Fibroblast of lung (primary cell): ENCODE data around the gene KCNMB4. TPM values are rescaled to one million over a fixed set of nuclear protein-coding genes. Genes with fewer than 3 reads are reported as not detected.

Experiments used
- DNase-seq, 2 donors: peaks; one replicate each; pipeline versions ENCODE4 v3.0.0 to v3.0.0-alpha.2; 2010; ENCODE audit warnings: low read depth in 2 of 2
- H2AFZ ChIP-seq: 2 replicates; pipeline ENCODE4 v1.5.1; 2012; ENCODE audit warnings: low read length, control low read depth, inconsistent platforms
- H3K27ac ChIP-seq: 2 replicates; pipeline ENCODE4 v1.5.1; 2011; ENCODE audit warnings: low read length, control low read depth; ENCODE audit not compliant: insufficient read depth
- H3K27me3 ChIP-seq: 2 replicates; pipeline ENCODE4 v1.5.1; 2011; ENCODE audit warnings: mild to moderate bottlenecking, low read length; ENCODE audit not compliant: control insufficient read depth, insufficient read depth
- H3K36me3 ChIP-seq: 2 replicates; pipeline ENCODE4 v1.5.1; 2011; ENCODE audit warnings: low read length; ENCODE audit not compliant: control insufficient read depth, insufficient read depth
- H3K4me1 ChIP-seq: 2 replicates; pipeline ENCODE4 v1.5.1; 2011; ENCODE audit warnings: low read length; ENCODE audit not compliant: control insufficient read depth, insufficient read depth; ENCODE audit errors: extremely low read depth
- H3K4me2 ChIP-seq: 2 replicates; pipeline ENCODE4 v1.5.1; 2011; ENCODE audit warnings: low read length, control low read depth; ENCODE audit not compliant: insufficient read depth; ENCODE audit errors: extremely low read depth
- H3K4me3 ChIP-seq, 4 experiments: fragments of 200-600 bp in 1 of 4; sonication (generic) in 1 of 4; replicated peaks in 1 of 4; 2 replicates each; pipeline ENCODE4 v1.5.1; 2011 to 2016; ENCODE audit warnings: low read length in 4 of 4, low read depth in 3 of 4, mild to moderate bottlenecking in 3 of 4, control low read depth in 2 of 4, inconsistent platforms in 1 of 4, mixed read lengths in 1 of 4; ENCODE audit not compliant: insufficient read depth in 1 of 4; ENCODE audit errors: control extremely low read depth in 1 of 4
- H3K79me2 ChIP-seq: 2 replicates; pipeline ENCODE4 v1.5.1; 2012; ENCODE audit warnings: mild to moderate bottlenecking, low read length, inconsistent platforms; ENCODE audit not compliant: control insufficient read depth, insufficient read depth
- H3K9ac ChIP-seq: 2 replicates; pipeline ENCODE4 v1.5.1; 2011; ENCODE audit warnings: mild to moderate bottlenecking, low read length, control low read depth; ENCODE audit not compliant: insufficient read depth
- H3K9me3 ChIP-seq: 2 replicates; pipeline ENCODE4 v1.5.1; 2012; ENCODE audit warnings: low read depth, low read length; ENCODE audit not compliant: control insufficient read depth, insufficient read depth
- H4K20me1 ChIP-seq: 2 replicates; pipeline ENCODE4 v1.5.1; 2011; ENCODE audit warnings: low read length; ENCODE audit not compliant: control insufficient read depth, insufficient read depth; ENCODE audit errors: extremely low read depth
- EZH2 ChIP-seq: IDR thresholded peaks from 2 replicates; pipeline ENCODE4 v1.5.1; 2012; ENCODE audit warnings: low read length, control low read depth, mild to moderate bottlenecking; ENCODE audit errors: missing control alignments
- polyA plus RNA-seq, 2 donors: library from polyadenylated mRNA; depleted of rRNA in 1 of 2; stranded (reverse) in 1 of 2; unstranded in 1 of 2; fragments of >200 nt; gene quantifications; 2 replicates each; pipeline ENCODE4 v1.2.1, GENCODE V29; 2011 to 2012; ENCODE audit warnings: missing spikeins in 1 of 2
- total RNA-seq: library from RNA; depleted of rRNA; stranded (reverse); fragments of >200 nt; gene quantifications from 2 replicates; pipeline ENCODE4 v1.2.1, GENCODE V29; 2014
- TF ChIP-seq, protein P1 (sequence below), 2 donors: IDR thresholded peaks in 1 of 2; conservative IDR thresholded peaks in 1 of 2; 1 replicate in 1 of 2; 2 replicates in 1 of 2; pipeline ENCODE4 v1.5.1; 2011 to 2012; ENCODE audit warnings: low read length in 2 of 2, control low read depth in 1 of 2, inconsistent platforms in 1 of 2, low read depth in 1 of 2, mild to moderate bottlenecking in 1 of 2

KCNMB4 gene
- total and polyA plus RNA-seq, 2 donors (not counting 1 experiment from before 2014, with no cell fraction given): 0.33 to 0.66 TPM

DNA sequence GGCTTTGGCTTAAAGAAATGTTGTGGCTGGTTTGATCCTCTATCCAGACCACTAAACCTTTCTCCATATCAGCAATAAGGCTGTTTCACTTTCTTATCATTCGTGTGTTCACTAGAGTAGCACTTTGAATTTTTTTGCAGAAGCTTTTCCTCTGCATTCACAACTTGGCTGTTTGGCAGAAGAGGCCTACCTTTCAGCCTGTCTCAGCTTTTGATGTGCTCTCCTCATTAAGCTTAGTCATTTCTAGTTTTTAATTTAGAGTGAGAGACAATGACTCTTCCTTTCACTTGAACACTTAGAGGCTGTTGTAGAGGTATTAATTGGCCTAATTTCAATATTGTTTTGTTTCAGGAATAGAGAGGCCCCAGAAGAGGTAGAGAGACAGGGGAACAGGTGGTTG, 13.8 kb downstream of the KCNMB4 start:
- H3K4me3 ChIP-seq: no peak overlapping the region
- H4K20me1 ChIP-seq: no peaks in the 10 kb centered on the region
- no peaks in the 10 kb centered on the region for H3K9me3 ChIP-seq
- no peak for DNase-seq
- no peak for TF ChIP-seq EZH2
- TF ChIP-seq, protein P1, sequence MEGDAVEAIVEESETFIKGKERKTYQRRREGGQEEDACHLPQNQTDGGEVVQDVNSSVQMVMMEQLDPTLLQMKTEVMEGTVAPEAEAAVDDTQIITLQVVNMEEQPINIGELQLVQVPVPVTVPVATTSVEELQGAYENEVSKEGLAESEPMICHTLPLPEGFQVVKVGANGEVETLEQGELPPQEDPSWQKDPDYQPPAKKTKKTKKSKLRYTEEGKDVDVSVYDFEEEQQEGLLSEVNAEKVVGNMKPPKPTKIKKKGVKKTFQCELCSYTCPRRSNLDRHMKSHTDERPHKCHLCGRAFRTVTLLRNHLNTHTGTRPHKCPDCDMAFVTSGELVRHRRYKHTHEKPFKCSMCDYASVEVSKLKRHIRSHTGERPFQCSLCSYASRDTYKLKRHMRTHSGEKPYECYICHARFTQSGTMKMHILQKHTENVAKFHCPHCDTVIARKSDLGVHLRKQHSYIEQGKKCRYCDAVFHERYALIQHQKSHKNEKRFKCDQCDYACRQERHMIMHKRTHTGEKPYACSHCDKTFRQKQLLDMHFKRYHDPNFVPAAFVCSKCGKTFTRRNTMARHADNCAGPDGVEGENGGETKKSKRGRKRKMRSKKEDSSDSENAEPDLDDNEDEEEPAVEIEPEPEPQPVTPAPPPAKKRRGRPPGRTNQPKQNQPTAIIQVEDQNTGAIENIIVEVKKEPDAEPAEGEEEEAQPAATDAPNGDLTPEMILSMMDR (conservative IDR thresholded peaks at IDR 0.05 in 1 of 2, IDR thresholded peaks at IDR 0.05 in 1 of 2; ENCODE audit: low read depth in 1 of 2, low read length in 2 of 2): no peak
- no peaks in the 10 kb centered on the region for H3K36me3 ChIP-seq
- H3K79me2 ChIP-seq: no peaks in the 10 kb centered on the region
- no peak overlapping the region for H3K9ac ChIP-seq
- H3K4me2 ChIP-seq: no peak overlapping the region
- no peak overlapping the region for H3K27ac ChIP-seq
- H2AFZ ChIP-seq: no peak overlapping the region
- H3K4me1 ChIP-seq: no peaks in the 10 kb centered on the region
- no peaks in the 10 kb centered on the region for H3K27me3 ChIP-seq

DNA sequence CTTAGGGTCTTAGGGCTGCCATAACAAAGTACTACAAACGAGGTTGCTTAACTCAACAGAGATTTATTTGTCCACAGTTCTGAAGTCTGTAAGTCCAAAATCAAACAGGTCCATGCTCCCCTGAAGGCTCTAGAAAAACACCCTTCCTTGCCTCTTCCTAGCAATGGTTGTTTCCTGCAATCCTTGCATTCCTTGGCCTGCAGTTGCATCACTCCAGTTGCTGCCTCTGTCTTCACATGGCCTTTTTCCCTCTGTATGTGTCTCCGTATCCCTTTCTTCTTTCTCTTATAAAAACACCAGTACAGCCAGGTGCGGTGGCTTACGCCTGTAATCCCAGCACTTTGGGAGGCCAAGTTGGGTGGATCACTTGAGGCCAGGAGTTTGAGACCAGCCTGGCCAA, 17.4 kb downstream of the KCNMB4 start:
- no peak overlapping the region for H2AFZ ChIP-seq
- DNase-seq: no peak
- no peak overlapping the region for H3K4me3 ChIP-seq
- no peaks in the 10 kb centered on the region for H3K36me3 ChIP-seq
- no peak overlapping the region for H3K4me2 ChIP-seq
- H3K27me3 ChIP-seq: no peaks in the 10 kb centered on the region
- H3K4me1 ChIP-seq: no peaks in the 10 kb centered on the region
- H3K79me2 ChIP-seq: no peaks in the 10 kb centered on the region
- H3K9me3 ChIP-seq: no peaks in the 10 kb centered on the region
- no peak for TF ChIP-seq EZH2
- TF ChIP-seq, protein P1 (conservative IDR thresholded peaks at IDR 0.05 in 1 of 2, IDR thresholded peaks at IDR 0.05 in 1 of 2; ENCODE audit: low read depth in 1 of 2, low read length in 2 of 2): no peak
- H3K27ac ChIP-seq: no peak overlapping the region
- no peaks in the 10 kb centered on the region for H4K20me1 ChIP-seq
- no peak overlapping the region for H3K9ac ChIP-seq

DNA sequence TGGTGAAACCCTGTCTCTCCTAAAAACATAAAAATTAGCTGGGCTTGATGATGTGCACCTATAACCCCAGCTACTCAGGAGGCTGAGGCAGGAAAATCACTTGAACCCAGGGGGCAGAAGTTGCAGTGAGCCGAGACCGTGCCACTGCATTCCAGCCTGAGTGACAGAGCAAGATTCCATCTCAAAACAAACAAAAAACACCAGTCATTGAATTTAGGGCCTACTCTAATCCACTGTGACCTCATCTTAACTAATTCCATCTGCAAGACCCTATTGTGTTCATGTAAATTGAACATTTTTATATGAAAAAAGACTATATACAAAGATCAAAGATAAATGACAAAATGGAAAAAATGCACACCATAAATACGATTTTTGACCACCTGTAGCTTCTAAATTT, 17.8 kb downstream of the KCNMB4 start:
- Histone ChIP-seq H3K27me3 (no peaks in the 10 kb centered on the region), H3K9me3 (no peaks in the 10 kb centered on the region), H3K4me2 (no peak overlapping the region), H3K36me3 (no peaks in the 10 kb centered on the region), H3K79me2 (no peaks in the 10 kb centered on the region), H2AFZ (no peak overlapping the region), H3K4me3 (no peak overlapping the region), H3K4me1 (no peaks in the 10 kb centered on the region), H3K27ac (no peak overlapping the region), H3K9ac (no peak overlapping the region), H4K20me1 (no peaks in the 10 kb centered on the region)
- TF ChIP-seq EZH2: no peak
- TF ChIP-seq, protein P1 (conservative IDR thresholded peaks at IDR 0.05 in 1 of 2, IDR thresholded peaks at IDR 0.05 in 1 of 2; ENCODE audit: low read depth in 1 of 2, low read length in 2 of 2): no peak
- DNase-seq: no peak
